ENCODE measurements around the gene KLHL33. TPM values are rescaled to one million over a fixed set of nuclear protein-coding genes. Genes with fewer than 3 reads are reported as not detected.
A peak's percentile ranks its signal among the peaks of the same experiment; 100 is the strongest.

KLHL33 gene
- total and polyA plus RNA-seq, 8 donors: under 0.01 to 4.3 (median 0.06) TPM; not detected in 3

DNA sequence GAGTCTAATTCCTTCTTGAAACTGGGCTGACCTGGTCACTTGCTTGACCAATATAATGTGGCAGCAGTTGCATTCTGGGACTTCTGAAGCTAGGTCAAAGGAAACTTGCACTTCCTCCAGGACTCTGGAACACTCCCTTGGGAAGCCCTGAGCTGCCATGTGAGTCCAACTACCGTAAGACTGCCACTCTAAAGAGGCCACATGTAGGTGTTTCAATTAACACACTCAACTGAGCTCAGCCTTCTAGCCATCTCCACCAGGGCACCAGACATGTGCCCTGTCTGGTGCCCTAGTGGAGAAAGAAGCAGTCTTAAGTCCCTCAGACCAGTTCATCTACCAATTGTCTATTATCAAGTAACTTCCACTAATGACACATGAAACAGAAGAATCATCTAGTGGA is 16.5 kb downstream of the KLHL33 start:
- intact Hi-C loops (cut with DNase I; ENCODE audit: low total_unique reads): loop anchor here (10.0 kb wide), 1 partner anchor 55 kb away; no protein-coding TSS in a partner anchor
- 61 to 93% (median 71%) methylated on average over 1 of the region's 1 CpG for WGBS, 5 donors
- H3K4me1 ChIP-seq: peaks cover 17 to 39% (median 19%) of the 10 kb centered on the region in 4 donors
- H3K9me3 ChIP-seq: no peaks in the 10 kb centered on the region
- peak overlapping the region; percentile 54 to 79 (median 73) for H3K27ac ChIP-seq
- TF ChIP-seq EP300 (IDR thresholded peaks at IDR 0.05) (no peak), POLR2A (IDR thresholded peaks at IDR 0.05) (no peak), CTCF (IDR thresholded peaks at IDR 0.05) (no peak), POLR2AphosphoS5 (IDR thresholded peaks at IDR 0.05) (no peak)
- H3K4me3 ChIP-seq: no peak overlapping the region
- no peaks in the 10 kb centered on the region for H3K36me3 ChIP-seq
- no peaks in the 10 kb centered on the region for H3K27me3 ChIP-seq
- peak in 1 of 2 donors; percentile 25 for DNase-seq

GRCh38 chr14:20418501-20418909 is 17.5 kb downstream of the KLHL33 start:
- peaks cover 25 to 47% (median 27%) of the 10 kb centered on the region in 4 donors for H3K4me1 ChIP-seq
- 28 to 60% (median 46%) methylated on average over 2 of the region's 2 CpGs for WGBS, 5 donors
- peak; percentile 35 to 90 for DNase-seq

GRCh38 chr14:20417250-20418186 is 18.4 kb downstream of the KLHL33 start:
- TF ChIP-seq EP300 (IDR thresholded peaks at IDR 0.05) (no peak), POLR2AphosphoS5 (IDR thresholded peaks at IDR 0.05) (peak in 2 of 3 donors; percentile 60 to 61)
- Histone ChIP-seq H3K9me3 (no peaks in the 10 kb centered on the region), H3K27ac (peak overlapping the region; percentile 15 to 79 (median 72)), H3K4me1 (peaks cover 25 to 47% (median 27%) of the 10 kb centered on the region in 4 donors), H3K4me3 (no peak overlapping the region), H3K36me3 (no peaks in the 10 kb centered on the region), H3K27me3 (no peaks in the 10 kb centered on the region)
- WGBS, 5 donors: 34 to 59% (median 45%) methylated on average over 7 of the region's 7 CpGs
- intact Hi-C loops (cut with DNase I; ENCODE audit: low total_unique reads): loop anchor here (10.0 kb wide), 1 partner anchor 57 kb away; no protein-coding TSS in a partner anchor
- DNase-seq: peak in 1 of 2 donors; percentile 41

More at GRCh38 chr14:20418501-20418909, 17.5 kb downstream of the KLHL33 start:
- intact Hi-C loops (cut with DNase I; ENCODE audit: low total_unique reads): loop anchor here (10.0 kb wide), 1 partner anchor 56 kb away; no protein-coding TSS in a partner anchor
- Histone ChIP-seq H3K27ac (peak overlapping the region; percentile 54 to 79 (median 73)), H3K27me3 (no peaks in the 10 kb centered on the region), H3K9me3 (no peaks in the 10 kb centered on the region), H3K4me3 (no peak overlapping the region), H3K36me3 (no peaks in the 10 kb centered on the region)
- TF ChIP-seq CTCF (IDR thresholded peaks at IDR 0.05) (no peak), POLR2AphosphoS5 (IDR thresholded peaks at IDR 0.05) (peak in 1 of 3 donors; percentile 53), EP300 (IDR thresholded peaks at IDR 0.05) (no peak), POLR2A (IDR thresholded peaks at IDR 0.05) (no peak)

- H3K36me3 ChIP-seq: no peaks in the 10 kb centered on the region
- 67 to 77% (median 74%) methylated on average over 2 of the region's 2 CpGs for WGBS, 5 donors
- H3K4me1 ChIP-seq: peaks cover 31 to 60% (median 36%) of the 10 kb centered on the region in 4 donors
- intact Hi-C loops (cut with DNase I; ENCODE audit: low total_unique reads): loop anchor here (10.0 kb wide), 1 partner anchor 59 kb away; no protein-coding TSS in a partner anchor
- H3K27ac ChIP-seq: peak overlapping the region; percentile 58 to 79 (median 72)
- TF ChIP-seq EP300 (IDR thresholded peaks at IDR 0.05) (no peak), POLR2AphosphoS5 (IDR thresholded peaks at IDR 0.05) (no peak), CTCF (IDR thresholded peaks at IDR 0.05) (no peak), POLR2A (IDR thresholded peaks at IDR 0.05) (no peak)
- H3K4me3 ChIP-seq: no peak overlapping the region
- peak in 1 of 2 donors; percentile 46 for DNase-seq
- no peaks in the 10 kb centered on the region for H3K27me3 ChIP-seq
- no peaks in the 10 kb centered on the region for H3K9me3 ChIP-seq
These were observed 19.7 kb downstream of the KLHL33 start for GRCh38 chr14:20416223-20416622.

Data from stomach (tissue), 9 donors.